Measurements from ENCODE around the gene SLC16A8.

The SLC16A8 gene

DNA sequence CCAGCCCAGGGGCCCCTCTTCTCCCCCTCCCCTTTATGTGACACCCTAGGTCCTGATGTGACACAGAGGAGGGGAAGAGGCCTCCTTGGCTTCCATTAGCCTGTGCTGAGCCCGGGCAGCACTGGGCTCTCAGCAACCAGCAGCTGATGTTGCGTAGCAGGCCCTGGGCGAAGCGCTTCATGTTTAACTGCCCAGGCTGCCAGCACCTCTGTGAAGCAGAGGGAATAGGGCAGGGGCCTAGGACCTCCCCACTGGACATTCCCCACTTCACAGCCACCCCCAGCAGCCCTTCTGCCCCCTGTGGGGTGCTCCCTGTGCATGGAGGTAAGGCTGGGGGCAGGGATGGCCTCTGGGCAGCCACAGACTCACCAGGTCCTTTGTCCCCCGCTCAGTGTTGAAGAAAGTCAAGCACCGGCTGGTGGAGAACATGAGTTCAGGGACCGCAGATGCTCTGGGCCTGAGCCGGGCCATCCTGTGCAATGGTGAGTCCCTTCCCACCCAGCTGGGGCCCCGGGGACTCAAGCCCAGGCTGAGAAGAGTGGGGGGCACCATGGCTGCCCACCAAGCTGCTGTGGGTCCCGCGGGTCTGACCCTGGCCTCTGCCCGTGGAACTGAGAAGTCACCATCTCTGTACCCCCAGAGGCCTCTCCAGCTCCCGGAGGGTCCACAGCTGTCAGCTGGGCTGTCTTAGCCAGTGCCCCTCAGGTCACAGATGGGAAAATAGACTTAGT lies 15.2 kb downstream of the SLC16A8 start:
- H2AFZ ChIP-seq (ENCODE audit: low read depth, low read length): no peak overlapping the region
- no peaks in the 10 kb centered on the region for H3K9me3 ChIP-seq (ENCODE audit: low read length)
- H3K4me1 ChIP-seq (ENCODE audit: insufficient read depth, low read length): peaks cover 25% of the 10 kb centered on the region
- no peak overlapping the region for H3K4me3 ChIP-seq (ENCODE audit: low read length)
- H3K27me3 ChIP-seq (ENCODE audit: insufficient read depth, low read length): no peaks in the 10 kb centered on the region
- peaks cover 25% of the 10 kb centered on the region for H3K36me3 ChIP-seq (ENCODE audit: insufficient read depth, low read length)

DNA sequence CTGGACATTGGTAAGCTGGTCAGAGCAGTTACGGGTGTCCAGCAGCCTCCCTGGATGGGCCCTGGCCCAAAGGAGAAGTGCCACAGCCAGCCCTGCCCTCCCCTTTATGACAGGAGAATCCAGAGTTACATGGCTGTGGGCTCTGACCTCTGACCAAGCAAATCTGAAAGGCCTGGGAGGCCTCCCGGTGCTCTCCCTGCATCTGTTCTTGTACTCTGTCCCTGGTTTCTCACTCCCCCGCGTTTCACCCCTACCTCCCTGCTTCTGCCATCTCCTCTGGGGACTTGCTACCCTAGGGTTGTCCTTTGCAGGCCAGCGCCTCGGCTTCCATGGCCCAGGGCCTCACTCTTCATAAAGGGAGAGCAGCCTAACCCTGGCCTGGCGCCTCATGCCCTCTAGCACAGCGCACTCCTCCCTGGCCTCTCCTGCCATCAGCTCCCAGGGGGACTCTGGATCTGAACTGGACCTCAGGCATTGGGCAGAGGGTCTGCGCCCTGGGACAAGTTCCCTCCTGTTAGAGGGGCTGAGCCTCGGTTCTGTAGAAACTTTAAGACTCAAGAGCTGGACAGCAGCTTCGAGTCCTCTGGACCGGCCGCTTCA lies 16.1 kb downstream of the SLC16A8 start:
- Histone ChIP-seq H3K27me3 (ENCODE audit: insufficient read depth, low read length) (no peaks in the 10 kb centered on the region), H3K4me1 (ENCODE audit: insufficient read depth, low read length) (peaks cover 25% of the 10 kb centered on the region), H3K9me3 (ENCODE audit: low read length) (no peaks in the 10 kb centered on the region), H3K36me3 (ENCODE audit: insufficient read depth, low read length) (peaks cover 21% of the 10 kb centered on the region), H3K4me3 (ENCODE audit: low read length) (no peak overlapping the region), H2AFZ (ENCODE audit: low read depth, low read length) (no peak overlapping the region)

DNA sequence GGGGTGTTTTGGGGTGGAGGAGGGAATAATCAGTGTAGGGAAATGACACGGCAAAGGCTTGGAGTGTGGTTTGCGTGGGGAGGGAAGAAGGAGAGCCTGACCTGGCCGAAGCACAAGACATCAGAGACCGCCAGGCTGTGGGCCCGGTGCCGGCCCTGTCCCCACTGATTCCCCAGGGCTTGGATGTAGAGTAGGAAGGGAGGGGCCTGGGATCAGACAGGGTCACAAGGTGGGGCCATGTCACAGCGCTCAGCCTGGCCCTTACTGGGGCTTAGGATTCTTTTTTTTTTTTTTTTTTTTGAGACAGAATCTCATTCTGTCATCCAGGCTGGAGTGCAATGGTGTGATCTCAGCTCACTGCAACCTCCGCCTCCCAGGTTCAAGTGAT lies 17.0 kb downstream of the SLC16A8 start:
- no peaks in the 10 kb centered on the region for H3K27me3 ChIP-seq (ENCODE audit: insufficient read depth, low read length)

DNA sequence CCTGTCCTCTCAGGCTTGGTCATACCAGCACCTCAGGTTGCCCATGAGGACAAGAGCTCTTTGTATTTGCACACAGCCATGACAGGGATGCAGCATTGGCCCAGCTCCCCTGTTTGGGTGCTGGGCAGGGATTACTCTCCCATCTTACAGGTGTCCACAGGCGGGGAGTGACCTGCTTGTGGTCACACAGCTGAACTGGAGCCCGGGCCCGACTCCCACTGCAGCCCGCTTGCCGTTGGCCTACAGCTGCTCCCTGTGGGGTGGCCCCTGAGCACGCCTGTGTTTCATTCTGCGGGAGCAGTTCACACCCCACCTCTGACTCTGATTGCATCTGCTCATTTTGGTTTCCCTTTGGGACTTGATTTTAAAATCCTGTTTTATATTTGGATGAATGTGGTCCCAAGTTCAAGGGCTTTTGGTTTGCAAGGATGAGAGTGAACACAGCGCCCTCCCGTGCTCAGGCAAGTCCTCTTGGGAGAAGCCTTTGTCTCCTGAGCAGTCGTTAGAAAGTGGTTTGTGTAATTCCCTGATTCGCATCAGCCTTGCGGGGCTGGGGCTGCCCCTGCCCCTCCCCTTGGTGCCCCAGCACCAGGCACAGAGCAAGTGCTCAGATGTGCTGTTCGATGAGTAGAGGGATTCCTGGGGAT lies 17.5 kb downstream of the SLC16A8 start:
- no peaks in the 10 kb centered on the region for H3K27me3 ChIP-seq (ENCODE audit: insufficient read depth, low read length)
- peaks cover 25% of the 10 kb centered on the region for H3K4me1 ChIP-seq (ENCODE audit: insufficient read depth, low read length)
- peaks cover 16% of the 10 kb centered on the region for H3K36me3 ChIP-seq (ENCODE audit: insufficient read depth, low read length)
- no peak overlapping the region for H3K4me3 ChIP-seq (ENCODE audit: low read length)
- no peak overlapping the region for H2AFZ ChIP-seq (ENCODE audit: low read depth, low read length)
- no peaks in the 10 kb centered on the region for H3K9me3 ChIP-seq (ENCODE audit: low read length)

More for the DNA sequence above, 17.0 kb downstream of the SLC16A8 start:
- no peaks in the 10 kb centered on the region for H3K9me3 ChIP-seq (ENCODE audit: low read length)
- no peak overlapping the region for H3K4me3 ChIP-seq (ENCODE audit: low read length)
- peaks cover 25% of the 10 kb centered on the region for H3K4me1 ChIP-seq (ENCODE audit: insufficient read depth, low read length)
- H3K36me3 ChIP-seq (ENCODE audit: insufficient read depth, low read length): peaks cover 16% of the 10 kb centered on the region
- no peak overlapping the region for H2AFZ ChIP-seq (ENCODE audit: low read depth, low read length)

DNA sequence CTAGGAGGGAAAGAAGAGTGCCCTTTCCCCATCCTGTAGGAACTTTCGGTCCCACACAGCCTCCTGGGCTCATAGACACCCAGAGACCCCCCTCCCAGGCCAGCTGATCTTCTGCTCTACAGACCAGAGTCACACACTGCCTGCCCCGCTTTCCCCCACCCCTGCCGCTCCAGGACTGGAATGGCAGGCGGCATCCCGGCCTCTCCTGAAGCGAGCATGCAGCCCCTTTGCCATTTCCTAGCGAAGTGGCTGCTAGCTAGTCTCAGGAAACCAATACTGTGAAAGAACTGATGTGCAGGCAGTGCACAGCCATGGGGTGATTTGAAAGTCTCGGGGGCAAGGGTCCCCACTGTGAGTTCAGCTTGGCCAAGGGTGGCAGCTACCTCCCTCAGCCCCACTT lies 18.4 kb downstream of the SLC16A8 start:
- Histone ChIP-seq H3K4me3 (ENCODE audit: low read length) (no peak overlapping the region), H3K36me3 (ENCODE audit: insufficient read depth, low read length) (peaks cover 16% of the 10 kb centered on the region), H2AFZ (ENCODE audit: low read depth, low read length) (no peak overlapping the region), H3K9me3 (ENCODE audit: low read length) (no peaks in the 10 kb centered on the region), H3K4me1 (ENCODE audit: insufficient read depth, low read length) (peaks cover 23% of the 10 kb centered on the region), H3K27me3 (ENCODE audit: insufficient read depth, low read length) (no peaks in the 10 kb centered on the region)

DNA sequence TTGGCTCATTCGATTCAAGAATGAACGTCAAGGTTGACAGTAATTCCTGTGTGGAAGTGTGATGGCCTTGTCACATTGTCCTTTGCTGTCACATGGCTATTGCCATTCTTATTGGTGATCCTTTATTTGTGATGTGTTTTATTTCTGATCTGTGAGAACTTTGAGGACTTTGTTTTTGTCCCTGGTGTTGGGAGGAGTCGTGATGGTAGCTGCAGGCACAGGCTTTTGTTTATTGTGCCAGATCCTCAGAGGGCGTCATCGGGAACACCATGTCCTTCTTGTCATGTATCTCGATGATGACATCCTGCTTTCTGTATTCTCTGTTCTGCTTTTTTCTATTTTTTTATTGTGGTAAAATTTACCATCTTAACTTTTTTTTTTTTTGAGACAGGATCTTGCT lies 21.2 kb downstream of the SLC16A8 start:
- Histone ChIP-seq H3K4me3 (ENCODE audit: low read length) (no peak overlapping the region), H2AFZ (ENCODE audit: low read depth, low read length) (no peak overlapping the region), H3K36me3 (ENCODE audit: insufficient read depth, low read length) (peaks cover 27% of the 10 kb centered on the region), H3K27me3 (ENCODE audit: insufficient read depth, low read length) (no peaks in the 10 kb centered on the region), H3K4me1 (ENCODE audit: insufficient read depth, low read length) (peaks cover 13% of the 10 kb centered on the region), H3K9me3 (ENCODE audit: low read length) (no peaks in the 10 kb centered on the region)

DNA sequence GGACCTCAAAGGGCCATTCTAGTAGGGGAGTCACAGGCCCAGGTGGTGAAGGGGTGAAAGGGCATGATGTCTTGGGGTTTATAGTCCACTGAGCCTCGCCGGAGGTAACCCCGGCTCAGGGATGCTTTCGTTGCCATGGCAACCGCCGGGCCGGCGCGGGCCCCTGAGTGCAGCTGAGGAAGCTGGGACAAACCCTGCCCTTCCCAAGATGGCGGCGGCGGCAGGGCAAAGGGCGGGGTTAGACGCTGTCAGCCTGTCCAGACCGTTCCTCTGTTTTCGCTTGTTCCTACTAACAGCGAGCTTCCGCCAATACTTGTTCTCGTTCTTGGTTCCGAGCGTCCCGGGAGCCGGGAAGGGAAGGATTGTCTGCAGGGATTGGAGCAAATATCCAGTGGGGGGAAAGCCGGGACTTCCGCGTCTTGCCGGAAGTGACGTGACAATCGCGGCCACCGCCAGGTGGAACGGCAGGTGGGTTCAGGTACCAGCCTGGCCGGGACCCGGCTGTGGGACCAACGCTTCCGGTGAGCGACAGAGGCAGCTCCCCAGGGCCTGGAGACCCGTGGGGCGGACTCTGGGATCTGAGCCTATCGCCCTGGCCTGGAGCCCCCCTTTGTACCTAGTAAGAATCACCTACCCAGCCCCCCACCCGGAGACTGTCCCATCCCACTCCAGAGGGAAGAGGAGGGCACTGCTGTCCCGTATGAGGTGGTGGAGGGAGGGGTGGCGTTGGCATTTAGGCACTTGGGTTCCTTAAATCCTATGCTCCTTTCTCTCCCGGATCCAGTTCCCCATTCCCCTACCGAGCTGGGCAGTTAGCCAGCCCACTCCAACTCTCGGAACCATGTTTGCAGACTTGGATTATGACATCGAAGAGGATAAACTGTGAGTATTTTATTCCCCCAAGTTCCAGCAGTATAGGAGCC lies 26.8 kb downstream of the SLC16A8 start, which contains the start of gene PICK1:
TSS of gene PICK1 (plus strand) at position 436 of the 923 bp plus-strand sequence. CDS start at position 842, 406 bp downstream.
- Histone ChIP-seq H3K9me3 (ENCODE audit: low read length) (no peaks in the 10 kb centered on the region), H2AFZ (ENCODE audit: low read depth, low read length) (peak within 1 kb of the TSS; percentile 82), H3K27me3 (ENCODE audit: insufficient read depth, low read length) (peaks cover 2% of the 10 kb centered on the region), H3K4me3 (ENCODE audit: low read length) (peak within 1 kb of the TSS; percentile 57), H3K36me3 (ENCODE audit: insufficient read depth, low read length) (peaks cover 12% of the 10 kb centered on the region), H3K4me1 (ENCODE audit: insufficient read depth, low read length) (peaks cover 11% of the 10 kb centered on the region)

DNA sequence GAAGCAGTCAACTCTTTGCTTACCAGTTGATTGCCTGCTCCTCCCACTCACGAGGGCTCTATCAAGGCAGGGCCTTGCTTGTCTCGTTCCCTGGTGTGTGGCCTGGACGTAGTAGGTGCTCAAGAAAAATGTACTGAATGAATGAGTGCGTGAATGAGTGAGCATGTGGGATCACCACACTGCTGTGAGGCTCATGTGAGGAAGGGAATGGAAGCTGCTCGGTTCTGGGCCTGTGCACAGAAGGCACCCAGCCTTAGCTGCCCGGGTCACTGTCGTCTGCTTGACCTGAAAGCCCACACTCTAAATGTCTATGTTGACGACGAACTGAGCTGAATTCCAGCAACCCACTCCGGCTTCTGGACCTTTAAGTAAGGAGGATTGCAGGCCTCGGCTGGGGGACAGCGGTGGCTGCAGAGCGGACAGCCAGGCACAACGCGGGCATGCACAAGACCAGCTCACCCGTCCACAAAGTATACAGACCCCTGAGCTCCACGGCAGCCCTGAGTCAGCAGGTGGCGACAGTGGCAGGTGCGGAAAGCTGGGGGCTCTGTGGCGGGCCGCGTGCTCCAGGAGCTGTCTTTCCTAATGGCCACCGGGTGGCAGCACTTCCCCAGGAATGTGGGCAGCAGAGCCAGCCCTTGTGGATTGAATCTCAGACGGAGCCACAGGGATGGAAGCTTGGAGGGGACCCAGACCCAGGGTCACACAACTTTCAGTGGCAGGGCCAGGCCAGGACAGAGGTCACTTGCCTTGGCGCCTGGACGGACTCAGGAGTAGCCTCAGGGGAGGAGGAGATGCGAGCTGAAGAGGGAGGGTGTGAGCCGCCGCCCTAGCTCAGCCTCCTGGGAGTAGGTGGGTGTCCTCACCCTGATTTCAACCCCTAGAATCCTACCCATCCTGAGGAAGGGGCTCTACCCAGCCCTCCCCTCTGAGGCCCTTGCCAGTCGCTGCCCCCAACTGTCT lies 31.8 kb downstream of the SLC16A8 start:
- no peaks in the 10 kb centered on the region for H3K36me3 ChIP-seq (ENCODE audit: insufficient read depth, low read length)
- H3K27me3 ChIP-seq (ENCODE audit: insufficient read depth, low read length): peaks cover 5% of the 10 kb centered on the region
- H3K9me3 ChIP-seq (ENCODE audit: low read length): no peaks in the 10 kb centered on the region

DNA sequence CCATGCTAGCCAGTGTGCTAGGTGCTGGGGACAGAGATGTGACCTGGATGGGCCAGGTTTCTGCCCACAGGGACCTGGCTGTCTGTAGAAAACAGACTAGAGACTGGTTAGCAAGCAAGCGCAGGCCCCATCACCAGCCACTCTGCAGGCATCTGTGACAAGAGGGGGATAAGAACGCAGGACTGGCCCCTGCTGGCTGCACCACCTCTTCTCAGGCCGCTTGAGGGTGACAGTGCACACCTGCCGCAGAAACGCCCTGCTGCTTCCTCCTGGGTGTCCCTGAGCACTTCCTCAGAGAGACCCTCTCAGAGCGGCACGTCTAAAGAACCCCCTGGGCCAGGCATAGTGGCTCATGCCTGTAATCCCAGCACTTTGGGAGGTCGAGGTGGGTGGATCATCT lies 32.7 kb downstream of the SLC16A8 start:
- Histone ChIP-seq H3K4me3 (ENCODE audit: low read length) (no peak overlapping the region), H3K9me3 (ENCODE audit: low read length) (no peaks in the 10 kb centered on the region), H2AFZ (ENCODE audit: low read depth, low read length) (no peak overlapping the region), H3K4me1 (ENCODE audit: insufficient read depth, low read length) (peaks cover 5% of the 10 kb centered on the region), H3K27me3 (ENCODE audit: insufficient read depth, low read length) (peaks cover 5% of the 10 kb centered on the region), H3K36me3 (ENCODE audit: insufficient read depth, low read length) (no peaks in the 10 kb centered on the region)

More for the DNA sequence above, 31.8 kb downstream of the SLC16A8 start:
- no peak overlapping the region for H3K4me3 ChIP-seq (ENCODE audit: low read length)
- peaks cover 4% of the 10 kb centered on the region for H3K4me1 ChIP-seq (ENCODE audit: insufficient read depth, low read length)
- H2AFZ ChIP-seq (ENCODE audit: low read depth, low read length): no peak overlapping the region

DNA sequence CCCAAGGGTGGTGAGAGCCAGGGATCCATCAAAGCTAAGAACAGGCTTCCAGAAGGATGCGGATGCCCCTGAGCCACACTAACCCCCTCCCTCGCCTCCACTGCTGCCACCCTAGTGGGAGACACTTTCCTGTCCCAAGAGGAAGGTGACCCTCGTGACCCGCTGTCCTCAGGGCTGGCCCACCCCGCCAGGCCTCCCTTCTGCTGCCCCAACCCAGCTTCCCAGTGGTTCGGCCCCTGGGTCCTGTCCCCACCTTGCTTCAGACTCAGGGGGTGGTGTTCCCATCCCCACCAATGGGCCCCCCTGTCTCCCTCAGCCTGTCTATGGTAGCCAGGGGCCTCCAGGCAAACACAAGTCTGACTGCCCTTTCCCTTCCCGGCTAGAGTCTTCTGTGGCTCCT lies 33.3 kb downstream of the SLC16A8 start:
- Histone ChIP-seq H3K27me3 (ENCODE audit: insufficient read depth, low read length) (peaks cover 5% of the 10 kb centered on the region), H3K4me1 (ENCODE audit: insufficient read depth, low read length) (peaks cover 5% of the 10 kb centered on the region), H2AFZ (ENCODE audit: low read depth, low read length) (no peak overlapping the region), H3K36me3 (ENCODE audit: insufficient read depth, low read length) (no peaks in the 10 kb centered on the region), H3K9me3 (ENCODE audit: low read length) (no peaks in the 10 kb centered on the region), H3K4me3 (ENCODE audit: low read length) (no peak overlapping the region)

DNA sequence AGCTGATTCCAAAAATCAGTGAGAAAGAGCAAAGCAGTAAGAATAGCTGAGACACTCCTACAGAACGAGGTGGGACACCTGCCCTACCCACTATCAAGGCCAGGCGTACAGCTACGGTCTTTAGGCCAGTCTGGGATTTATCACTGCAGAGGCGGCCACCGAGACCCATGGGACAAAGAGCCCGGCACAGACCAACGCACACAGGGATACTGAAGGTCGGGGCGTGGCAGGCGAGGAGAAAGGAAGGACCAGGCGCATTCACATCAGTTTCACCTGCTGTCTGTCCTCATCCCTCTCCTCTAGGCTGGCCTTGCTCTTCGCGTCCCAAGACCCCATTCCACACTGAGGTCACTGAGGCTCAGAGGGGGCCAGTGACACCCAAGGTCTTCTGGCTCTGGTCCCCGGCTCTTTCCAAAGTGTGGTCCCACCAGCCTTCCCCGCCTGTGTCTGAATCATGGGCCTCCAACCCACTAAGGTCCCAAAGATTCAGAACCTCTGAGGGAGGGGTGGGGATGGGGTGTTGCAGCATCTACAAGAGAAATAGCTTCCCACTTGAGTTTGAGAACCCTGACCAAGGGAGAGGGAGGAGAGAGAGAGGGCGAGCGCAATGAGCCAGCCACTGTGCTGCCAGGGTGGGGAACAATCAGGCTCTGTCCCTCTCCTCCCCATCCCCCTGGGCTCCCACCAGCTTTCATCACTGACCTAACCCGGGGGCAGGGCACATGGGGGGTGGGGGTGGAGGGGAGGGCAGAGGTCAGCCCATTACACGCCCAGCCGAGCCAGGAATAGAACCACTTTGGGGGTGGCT lies 34.0 kb downstream of the SLC16A8 start:
- H3K36me3 ChIP-seq (ENCODE audit: insufficient read depth, low read length): no peaks in the 10 kb centered on the region
- H2AFZ ChIP-seq (ENCODE audit: low read depth, low read length): no peak overlapping the region
- H3K27me3 ChIP-seq (ENCODE audit: insufficient read depth, low read length): peaks cover 5% of the 10 kb centered on the region
- H3K4me1 ChIP-seq (ENCODE audit: insufficient read depth, low read length): peaks cover 5% of the 10 kb centered on the region
- H3K9me3 ChIP-seq (ENCODE audit: low read length): no peaks in the 10 kb centered on the region
- H3K4me3 ChIP-seq (ENCODE audit: low read length): no peak overlapping the region

All from neuron (in vitro differentiated cells).